WTC11 (cell line): ENCODE data around the gene ACADVL. TPM values are rescaled to one million over a fixed set of nuclear protein-coding genes. Genes with fewer than 3 reads are reported as not detected.

Source experiments
- ATAC-seq: fragments of 200-7000 bp; cut with Tn5 transposase; 2 replicates; pipeline ENCODE4 v1.10.0; 2021; ENCODE audit warnings: mild to moderate bottlenecking, moderate library complexity
- CTCF ChIA-PET: fragments of 300-600 bp; sonication (Branson Sonifier 250); formaldehyde crosslinking; loops from one replicate; lab custom pipeline; 2021; ENCODE audit warnings: antibody characterized with exemption; lab: Charles Lee
- POLR2A ChIA-PET: fragments of 350-600 bp; sonication (Branson Sonifier 250); formaldehyde crosslinking; loops from one replicate; lab custom pipeline; 2021; ENCODE audit warnings: antibody characterized with exemption; lab: Charles Lee
- DNase-seq: peaks from one replicate; pipeline ENCODE4 v3.0.0; 2021; ENCODE audit warnings: low spot score
- H3K27ac Mint-ChIP-seq: 2 replicates; pipeline ENCODE4 v1.8.0; 2021; ENCODE audit warnings: mixed read lengths
- H3K27me3 Mint-ChIP-seq: 2 replicates; pipeline ENCODE4 v1.8.0; 2021; ENCODE audit warnings: low read depth, mild to moderate bottlenecking, moderate library complexity, mixed read lengths
- H3K36me3 Mint-ChIP-seq: 2 replicates; pipeline ENCODE4 v1.8.0; 2021; ENCODE audit warnings: mixed read lengths
- H3K4me1 Mint-ChIP-seq: 2 replicates; pipeline ENCODE4 v1.8.0; 2022; ENCODE audit warnings: mixed read lengths
- H3K4me3 Mint-ChIP-seq: 2 replicates; pipeline ENCODE4 v1.8.0; 2021; ENCODE audit warnings: mild to moderate bottlenecking, moderate library complexity, mixed read lengths
- H3K9me3 Mint-ChIP-seq: 2 replicates; pipeline ENCODE4 v1.8.0; 2021; ENCODE audit warnings: mixed read lengths
- CBFB ChIP-seq: sonication (generic); formaldehyde crosslinking; IDR thresholded peaks from 2 replicates; pipeline ENCODE4 v1.8.1; 2022; ENCODE audit warnings: mild to moderate bottlenecking, low read depth, missing genetic modification reagents
- ESRRA ChIP-seq: sonication (generic); formaldehyde crosslinking; IDR thresholded peaks from 2 replicates; pipeline ENCODE4 v1.8.1; 2022; ENCODE audit warnings: mild to moderate bottlenecking, missing genetic modification reagents, borderline replicate concordance
- FOXJ3 ChIP-seq: sonication (generic); formaldehyde crosslinking; IDR thresholded peaks from 2 replicates; pipeline ENCODE4 v1.9.0; 2021; ENCODE audit warnings: missing genetic modification reagents, mild to moderate bottlenecking, borderline replicate concordance
- FOXK1 ChIP-seq: sonication (generic); formaldehyde crosslinking; IDR thresholded peaks from 2 replicates; pipeline ENCODE4 v1.8.0; 2022; ENCODE audit warnings: mild to moderate bottlenecking, moderate library complexity, missing genetic modification reagents
- FOXP1 ChIP-seq: sonication (generic); formaldehyde crosslinking; IDR thresholded peaks from 2 replicates; pipeline ENCODE4 v1.8.0; 2022; ENCODE audit warnings: missing genetic modification reagents, mild to moderate bottlenecking, moderate library complexity, borderline replicate concordance
- GRHL2 ChIP-seq: fragments of 250-450 bp; sonication (Bioruptor Pico); IDR thresholded peaks from 2 replicates; pipeline ENCODE4 v1.8.0; 2022; ENCODE audit warnings: mild to moderate bottlenecking, moderate library complexity; ENCODE audit not compliant: insufficient replicate concordance, severe bottlenecking
- GTF2I ChIP-seq: fragments of 250-450 bp; sonication (Bioruptor Pico); conservative IDR thresholded peaks from 2 replicates; pipeline ENCODE4 v1.4.0; 2021; ENCODE audit warnings: mild to moderate bottlenecking
- HMGA2 ChIP-seq: fragments of 250-450 bp; sonication (Bioruptor Pico); IDR thresholded peaks from 2 replicates; pipeline ENCODE4 v1.4.0; 2021; ENCODE audit warnings: mild to moderate bottlenecking, moderate library complexity
- KAT7 ChIP-seq: sonication (generic); formaldehyde crosslinking; IDR thresholded peaks from 2 replicates; pipeline ENCODE4 v1.8.1; 2023; ENCODE audit warnings: missing genetic modification reagents, mild to moderate bottlenecking, borderline replicate concordance
- MXD4 ChIP-seq: fragments of 250-450 bp; sonication (Bioruptor Pico); IDR thresholded peaks from 2 replicates; pipeline ENCODE4 v1.8.0; 2021; ENCODE audit warnings: mild to moderate bottlenecking, moderate library complexity, borderline replicate concordance
- OVOL2 ChIP-seq: fragments of 250-450 bp; sonication (Bioruptor Pico); IDR thresholded peaks from 2 replicates; pipeline ENCODE4 v1.9.0; 2021; ENCODE audit warnings: mild to moderate bottlenecking, borderline replicate concordance
- SOX15 ChIP-seq: fragments of 250-450 bp; sonication (Bioruptor Pico); IDR thresholded peaks from 2 replicates; pipeline ENCODE4 v1.9.0; 2021; ENCODE audit warnings: mild to moderate bottlenecking
- TEAD1 ChIP-seq: sonication (generic); formaldehyde crosslinking; IDR thresholded peaks from 2 replicates; pipeline ENCODE4 v1.8.0; 2022; ENCODE audit warnings: mild to moderate bottlenecking, missing genetic modification reagents
- ZNF263 ChIP-seq: sonication (generic); formaldehyde crosslinking; IDR thresholded peaks from 2 replicates; pipeline ENCODE4 v1.8.1; 2022; ENCODE audit warnings: low read depth, mild to moderate bottlenecking, moderate library complexity, missing genetic modification reagents
- total RNA-seq: library from RNA; stranded (reverse); gene quantifications from 3 replicates; pipeline ENCODE4 v1.2.3, GENCODE V29; 2021
- TF ChIP-seq, protein P1 (sequence below): sonication (generic); formaldehyde crosslinking; IDR thresholded peaks from 2 replicates; pipeline ENCODE4 v1.8.1; 2023; ENCODE audit warnings: mild to moderate bottlenecking, missing genetic modification reagents, borderline replicate concordance
- TF ChIP-seq, protein P2 (sequence below): sonication (generic); formaldehyde crosslinking; IDR thresholded peaks from 2 replicates; pipeline ENCODE4 v1.8.0; 2022; ENCODE audit warnings: mild to moderate bottlenecking, missing genetic modification reagents
- TF ChIP-seq, protein P3 (sequence below): sonication (generic); formaldehyde crosslinking; IDR thresholded peaks from 2 replicates; pipeline ENCODE4 v1.8.0; 2023; ENCODE audit warnings: missing genetic modification reagents
- TF ChIP-seq, protein P4 (sequence below): fragments of 250-450 bp; sonication (Bioruptor Pico); IDR thresholded peaks from 2 replicates; pipeline ENCODE4 v1.9.0; 2021; ENCODE audit warnings: mild to moderate bottlenecking
- TF ChIP-seq, protein P5 (sequence below): fragments of 250-450 bp; sonication (Bioruptor Pico); IDR thresholded peaks from 2 replicates; pipeline ENCODE4 v1.9.0; 2021; ENCODE audit warnings: moderate library complexity, mild to moderate bottlenecking, inconsistent platforms, borderline replicate concordance
- TF ChIP-seq, protein P6 (sequence below): sonication (generic); formaldehyde crosslinking; conservative IDR thresholded peaks from 2 replicates; pipeline ENCODE4 v1.8.1; 2023; ENCODE audit warnings: mild to moderate bottlenecking, low read depth, missing genetic modification reagents, moderate library complexity
- TF ChIP-seq, protein P7 (sequence below): sonication (generic); formaldehyde crosslinking; IDR thresholded peaks from 2 replicates; pipeline ENCODE4 v1.8.1; 2022; ENCODE audit warnings: low read depth, mild to moderate bottlenecking, moderate library complexity, missing genetic modification reagents, borderline replicate concordance

Gene ACADVL
- total RNA-seq, 1 experiment from 2014 or later: 236 TPM

DNA sequence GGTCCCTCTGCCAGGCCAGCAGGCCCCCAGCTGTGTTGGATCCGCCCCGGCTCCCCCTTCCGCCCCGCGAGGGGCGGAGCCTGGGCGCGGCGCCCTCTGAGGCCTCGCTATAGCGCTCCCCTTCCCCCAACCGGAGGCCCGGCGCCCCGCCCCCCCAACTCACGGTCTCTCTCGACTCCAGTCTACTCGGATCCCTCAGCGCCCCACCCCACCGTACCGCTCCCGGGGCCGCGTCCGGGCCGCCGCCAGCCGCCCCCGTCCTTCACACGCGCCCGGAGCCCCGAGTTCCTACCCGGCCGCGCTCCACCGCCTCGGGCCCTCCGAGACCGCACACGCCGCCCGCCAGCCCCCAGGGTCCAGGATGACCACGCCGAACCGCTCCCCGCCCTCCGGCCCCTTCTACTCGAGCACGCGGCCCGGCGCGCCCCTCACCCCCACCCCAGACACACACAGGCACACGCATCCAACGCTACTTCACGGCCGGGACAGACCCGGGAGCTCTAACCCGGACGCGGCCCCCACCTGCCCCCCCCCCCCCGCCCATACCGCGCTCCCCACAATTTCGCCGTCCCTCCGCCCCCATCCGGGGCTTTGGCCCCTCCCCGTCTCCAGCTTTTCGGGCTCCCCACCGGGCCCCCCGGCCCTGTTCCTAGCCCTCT lies 18.2 kb downstream of the ACADVL start:
- POLR2A ChIA-PET: interaction anchor here (0.5 to 1.8 kb wide), 4 partner anchors 17 to 166 kb away, joined by 3 to 8 read pairs (median 4); partner anchors contain the start of genes ACADVL, ACAP1, NEURL4 and TMEM256
- peak; percentile 9 for ATAC-seq
- H3K36me3 Mint-ChIP-seq: peaks cover 29% of the 10 kb centered on the region
- peaks cover 41% of the 10 kb centered on the region for H3K4me1 Mint-ChIP-seq
- peak; percentile 89 for DNase-seq
- H3K27me3 Mint-ChIP-seq: no peaks in the 10 kb centered on the region
- H3K4me3 Mint-ChIP-seq: peak overlapping the region; percentile 95
- peak overlapping the region; percentile 15; the same call in 1 of the 2 replicates for H3K27ac Mint-ChIP-seq
- CTCF ChIA-PET: interaction anchor here (2.0 to 6.0 kb wide), 3 partner anchors 17 to 43 kb away, joined by 10 to 36 read pairs (median 13); partner anchors contain the start of genes ACADVL and DLG4
- no peaks in the 10 kb centered on the region for H3K9me3 Mint-ChIP-seq
- TF ChIP-seq, protein P1, sequence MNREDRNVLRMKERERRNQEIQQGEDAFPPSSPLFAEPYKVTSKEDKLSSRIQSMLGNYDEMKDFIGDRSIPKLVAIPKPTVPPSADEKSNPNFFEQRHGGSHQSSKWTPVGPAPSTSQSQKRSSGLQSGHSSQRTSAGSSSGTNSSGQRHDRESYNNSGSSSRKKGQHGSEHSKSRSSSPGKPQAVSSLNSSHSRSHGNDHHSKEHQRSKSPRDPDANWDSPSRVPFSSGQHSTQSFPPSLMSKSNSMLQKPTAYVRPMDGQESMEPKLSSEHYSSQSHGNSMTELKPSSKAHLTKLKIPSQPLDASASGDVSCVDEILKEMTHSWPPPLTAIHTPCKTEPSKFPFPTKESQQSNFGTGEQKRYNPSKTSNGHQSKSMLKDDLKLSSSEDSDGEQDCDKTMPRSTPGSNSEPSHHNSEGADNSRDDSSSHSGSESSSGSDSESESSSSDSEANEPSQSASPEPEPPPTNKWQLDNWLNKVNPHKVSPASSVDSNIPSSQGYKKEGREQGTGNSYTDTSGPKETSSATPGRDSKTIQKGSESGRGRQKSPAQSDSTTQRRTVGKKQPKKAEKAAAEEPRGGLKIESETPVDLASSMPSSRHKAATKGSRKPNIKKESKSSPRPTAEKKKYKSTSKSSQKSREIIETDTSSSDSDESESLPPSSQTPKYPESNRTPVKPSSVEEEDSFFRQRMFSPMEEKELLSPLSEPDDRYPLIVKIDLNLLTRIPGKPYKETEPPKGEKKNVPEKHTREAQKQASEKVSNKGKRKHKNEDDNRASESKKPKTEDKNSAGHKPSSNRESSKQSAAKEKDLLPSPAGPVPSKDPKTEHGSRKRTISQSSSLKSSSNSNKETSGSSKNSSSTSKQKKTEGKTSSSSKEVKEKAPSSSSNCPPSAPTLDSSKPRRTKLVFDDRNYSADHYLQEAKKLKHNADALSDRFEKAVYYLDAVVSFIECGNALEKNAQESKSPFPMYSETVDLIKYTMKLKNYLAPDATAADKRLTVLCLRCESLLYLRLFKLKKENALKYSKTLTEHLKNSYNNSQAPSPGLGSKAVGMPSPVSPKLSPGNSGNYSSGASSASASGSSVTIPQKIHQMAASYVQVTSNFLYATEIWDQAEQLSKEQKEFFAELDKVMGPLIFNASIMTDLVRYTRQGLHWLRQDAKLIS (CRISPR knock-in tag): no peak
- no peak for TF ChIP-seq ZNF263 (CRISPR knock-in tag)
- no peak for TF ChIP-seq OVOL2
- TF ChIP-seq GRHL2: no peak
- TF ChIP-seq, protein P2, sequence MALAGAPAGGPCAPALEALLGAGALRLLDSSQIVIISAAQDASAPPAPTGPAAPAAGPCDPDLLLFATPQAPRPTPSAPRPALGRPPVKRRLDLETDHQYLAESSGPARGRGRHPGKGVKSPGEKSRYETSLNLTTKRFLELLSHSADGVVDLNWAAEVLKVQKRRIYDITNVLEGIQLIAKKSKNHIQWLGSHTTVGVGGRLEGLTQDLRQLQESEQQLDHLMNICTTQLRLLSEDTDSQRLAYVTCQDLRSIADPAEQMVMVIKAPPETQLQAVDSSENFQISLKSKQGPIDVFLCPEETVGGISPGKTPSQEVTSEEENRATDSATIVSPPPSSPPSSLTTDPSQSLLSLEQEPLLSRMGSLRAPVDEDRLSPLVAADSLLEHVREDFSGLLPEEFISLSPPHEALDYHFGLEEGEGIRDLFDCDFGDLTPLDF (CRISPR knock-in tag): no peak
- no peak for TF ChIP-seq MXD4 (CRISPR knock-in tag)
- TF ChIP-seq KAT7 (CRISPR knock-in tag): 0 out of 2 replicates have a peak, but pooled peaks have one; percentile 32
- TF ChIP-seq, protein P3, sequence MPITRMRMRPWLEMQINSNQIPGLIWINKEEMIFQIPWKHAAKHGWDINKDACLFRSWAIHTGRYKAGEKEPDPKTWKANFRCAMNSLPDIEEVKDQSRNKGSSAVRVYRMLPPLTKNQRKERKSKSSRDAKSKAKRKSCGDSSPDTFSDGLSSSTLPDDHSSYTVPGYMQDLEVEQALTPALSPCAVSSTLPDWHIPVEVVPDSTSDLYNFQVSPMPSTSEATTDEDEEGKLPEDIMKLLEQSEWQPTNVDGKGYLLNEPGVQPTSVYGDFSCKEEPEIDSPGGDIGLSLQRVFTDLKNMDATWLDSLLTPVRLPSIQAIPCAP (CRISPR knock-in tag): no peak
- TF ChIP-seq, protein P4, sequence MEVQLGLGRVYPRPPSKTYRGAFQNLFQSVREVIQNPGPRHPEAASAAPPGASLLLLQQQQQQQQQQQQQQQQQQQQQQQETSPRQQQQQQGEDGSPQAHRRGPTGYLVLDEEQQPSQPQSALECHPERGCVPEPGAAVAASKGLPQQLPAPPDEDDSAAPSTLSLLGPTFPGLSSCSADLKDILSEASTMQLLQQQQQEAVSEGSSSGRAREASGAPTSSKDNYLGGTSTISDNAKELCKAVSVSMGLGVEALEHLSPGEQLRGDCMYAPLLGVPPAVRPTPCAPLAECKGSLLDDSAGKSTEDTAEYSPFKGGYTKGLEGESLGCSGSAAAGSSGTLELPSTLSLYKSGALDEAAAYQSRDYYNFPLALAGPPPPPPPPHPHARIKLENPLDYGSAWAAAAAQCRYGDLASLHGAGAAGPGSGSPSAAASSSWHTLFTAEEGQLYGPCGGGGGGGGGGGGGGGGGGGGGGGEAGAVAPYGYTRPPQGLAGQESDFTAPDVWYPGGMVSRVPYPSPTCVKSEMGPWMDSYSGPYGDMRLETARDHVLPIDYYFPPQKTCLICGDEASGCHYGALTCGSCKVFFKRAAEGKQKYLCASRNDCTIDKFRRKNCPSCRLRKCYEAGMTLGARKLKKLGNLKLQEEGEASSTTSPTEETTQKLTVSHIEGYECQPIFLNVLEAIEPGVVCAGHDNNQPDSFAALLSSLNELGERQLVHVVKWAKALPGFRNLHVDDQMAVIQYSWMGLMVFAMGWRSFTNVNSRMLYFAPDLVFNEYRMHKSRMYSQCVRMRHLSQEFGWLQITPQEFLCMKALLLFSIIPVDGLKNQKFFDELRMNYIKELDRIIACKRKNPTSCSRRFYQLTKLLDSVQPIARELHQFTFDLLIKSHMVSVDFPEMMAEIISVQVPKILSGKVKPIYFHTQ: no peak
- no peak for TF ChIP-seq FOXP1
- no peak for TF ChIP-seq FOXJ3 (CRISPR knock-in tag)
- no peak for TF ChIP-seq TEAD1 (CRISPR knock-in tag)
- no peak for TF ChIP-seq FOXK1
- TF ChIP-seq, protein P5, sequence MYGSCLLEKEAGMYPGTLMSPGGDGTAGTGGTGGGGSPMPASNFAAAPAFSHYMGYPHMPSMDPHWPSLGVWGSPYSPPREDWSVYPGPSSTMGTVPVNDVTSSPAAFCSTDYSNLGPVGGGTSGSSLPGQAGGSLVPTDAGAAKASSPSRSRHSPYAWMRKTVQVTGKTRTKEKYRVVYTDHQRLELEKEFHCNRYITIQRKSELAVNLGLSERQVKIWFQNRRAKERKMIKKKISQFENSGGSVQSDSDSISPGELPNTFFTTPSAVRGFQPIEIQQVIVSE (CRISPR knock-in tag): no peak
- no peak for TF ChIP-seq SOX15 (CRISPR knock-in tag)
- no peak for TF ChIP-seq GTF2I (CRISPR knock-in tag)
- TF ChIP-seq ESRRA (CRISPR knock-in tag): no peak
- TF ChIP-seq, protein P6, sequence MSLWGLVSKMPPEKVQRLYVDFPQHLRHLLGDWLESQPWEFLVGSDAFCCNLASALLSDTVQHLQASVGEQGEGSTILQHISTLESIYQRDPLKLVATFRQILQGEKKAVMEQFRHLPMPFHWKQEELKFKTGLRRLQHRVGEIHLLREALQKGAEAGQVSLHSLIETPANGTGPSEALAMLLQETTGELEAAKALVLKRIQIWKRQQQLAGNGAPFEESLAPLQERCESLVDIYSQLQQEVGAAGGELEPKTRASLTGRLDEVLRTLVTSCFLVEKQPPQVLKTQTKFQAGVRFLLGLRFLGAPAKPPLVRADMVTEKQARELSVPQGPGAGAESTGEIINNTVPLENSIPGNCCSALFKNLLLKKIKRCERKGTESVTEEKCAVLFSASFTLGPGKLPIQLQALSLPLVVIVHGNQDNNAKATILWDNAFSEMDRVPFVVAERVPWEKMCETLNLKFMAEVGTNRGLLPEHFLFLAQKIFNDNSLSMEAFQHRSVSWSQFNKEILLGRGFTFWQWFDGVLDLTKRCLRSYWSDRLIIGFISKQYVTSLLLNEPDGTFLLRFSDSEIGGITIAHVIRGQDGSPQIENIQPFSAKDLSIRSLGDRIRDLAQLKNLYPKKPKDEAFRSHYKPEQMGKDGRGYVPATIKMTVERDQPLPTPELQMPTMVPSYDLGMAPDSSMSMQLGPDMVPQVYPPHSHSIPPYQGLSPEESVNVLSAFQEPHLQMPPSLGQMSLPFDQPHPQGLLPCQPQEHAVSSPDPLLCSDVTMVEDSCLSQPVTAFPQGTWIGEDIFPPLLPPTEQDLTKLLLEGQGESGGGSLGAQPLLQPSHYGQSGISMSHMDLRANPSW (CRISPR knock-in tag): no peak
- no peak for TF ChIP-seq CBFB (CRISPR knock-in tag)
- TF ChIP-seq, protein P7, sequence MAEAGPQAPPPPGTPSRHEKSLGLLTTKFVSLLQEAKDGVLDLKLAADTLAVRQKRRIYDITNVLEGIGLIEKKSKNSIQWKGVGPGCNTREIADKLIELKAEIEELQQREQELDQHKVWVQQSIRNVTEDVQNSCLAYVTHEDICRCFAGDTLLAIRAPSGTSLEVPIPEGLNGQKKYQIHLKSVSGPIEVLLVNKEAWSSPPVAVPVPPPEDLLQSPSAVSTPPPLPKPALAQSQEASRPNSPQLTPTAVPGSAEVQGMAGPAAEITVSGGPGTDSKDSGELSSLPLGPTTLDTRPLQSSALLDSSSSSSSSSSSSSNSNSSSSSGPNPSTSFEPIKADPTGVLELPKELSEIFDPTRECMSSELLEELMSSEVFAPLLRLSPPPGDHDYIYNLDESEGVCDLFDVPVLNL (CRISPR knock-in tag): no peak
- no peak for TF ChIP-seq HMGA2
